Tibial nerve (tissue), 4 donors: Measurements from ENCODE around the gene JAM2. TPM values are rescaled to one million over a fixed set of nuclear protein-coding genes. Genes with fewer than 3 reads are reported as not detected.
"Not testable (repeated sequence)": the region's sequence is repeated elsewhere in the genome, so short reads cannot be mapped to it uniquely, and the experiment has no call there.

Source experiments
- DNase-seq, 2 donors: peaks; one replicate each; pipeline ENCODE4 v3.0.0-alpha.2; 2019; ENCODE audit warnings: low spot score in 2 of 2
- H3K27ac ChIP-seq, 4 donors: fragments of 200-600 bp; sonication (generic) in 3 of 4; one replicate each; pipeline ENCODE4 v1.5.1; 2017 to 2019; ENCODE audit warnings: mild to moderate bottlenecking in 1 of 4
- H3K27me3 ChIP-seq, 2 donors: fragments of 200-600 bp; sonication (generic) in 1 of 2; one replicate each; pipeline versions ENCODE4 v1.5.1 to v1.6.0; 2017 to 2019
- H3K36me3 ChIP-seq, 3 donors: fragments of 200-600 bp; sonication (generic); one replicate each; pipeline ENCODE4 v1.5.1; 2018 to 2019
- H3K4me1 ChIP-seq, 4 donors: fragments of 200-600 bp; sonication (generic) in 3 of 4; one replicate each; pipeline ENCODE4 v1.5.1; 2017 to 2019
- H3K4me3 ChIP-seq, 4 donors: fragments of 200-600 bp; sonication (generic) in 3 of 4; one replicate each; pipeline ENCODE4 v1.5.1; 2017 to 2019; ENCODE audit warnings: mild to moderate bottlenecking in 1 of 4, moderate library complexity in 1 of 4
- H3K9me3 ChIP-seq, 4 donors: fragments of 200-600 bp; sonication (generic) in 3 of 4; one replicate each; pipeline ENCODE4 v1.5.1; 2017 to 2019
- EP300 ChIP-seq, 2 donors: sonication (generic); formaldehyde crosslinking; IDR thresholded peaks; one replicate each; pipeline ENCODE4 v1.6.1; 2017; ENCODE audit warnings: antibody characterized with exemption in 2 of 2, mild to moderate bottlenecking in 1 of 2
- POLR2A ChIP-seq, 2 donors: fragments of 450-650 bp; IDR thresholded peaks; one replicate each; pipeline ENCODE4 v1.6.1; 2017; ENCODE audit warnings: antibody characterized with exemption in 2 of 2, mild to moderate bottlenecking in 2 of 2, moderate library complexity in 2 of 2
- WGBS, 2 donors: methylation state at CpG; one replicate each; pipeline ENCODE4 v1.1.5; 2018; 5-methylcytosine and 5-hydroxymethylcytosine counted together
- total RNA-seq, 4 donors: library from RNA; depleted of rRNA; stranded (reverse); fragments of >200 nt; gene quantifications; one replicate each; pipeline ENCODE4 v1.1.0, GENCODE V29; 2016
- TF ChIP-seq, protein P1 (sequence below), 5 experiments: fragments of 200-600 bp in 3 of 5; fragments of 450-650 bp in 2 of 5; sonication (generic) in 3 of 5; IDR thresholded peaks; one replicate each; pipeline ENCODE4 v1.5.1; 2016 to 2019; ENCODE audit warnings: antibody characterized with exemption in 5 of 5, mild to moderate bottlenecking in 3 of 5, moderate library complexity in 2 of 5

The JAM2 gene
- total RNA-seq, 4 donors from 2014 or later = 20.4 to 43.5 (median 35.2) TPM

DNA sequence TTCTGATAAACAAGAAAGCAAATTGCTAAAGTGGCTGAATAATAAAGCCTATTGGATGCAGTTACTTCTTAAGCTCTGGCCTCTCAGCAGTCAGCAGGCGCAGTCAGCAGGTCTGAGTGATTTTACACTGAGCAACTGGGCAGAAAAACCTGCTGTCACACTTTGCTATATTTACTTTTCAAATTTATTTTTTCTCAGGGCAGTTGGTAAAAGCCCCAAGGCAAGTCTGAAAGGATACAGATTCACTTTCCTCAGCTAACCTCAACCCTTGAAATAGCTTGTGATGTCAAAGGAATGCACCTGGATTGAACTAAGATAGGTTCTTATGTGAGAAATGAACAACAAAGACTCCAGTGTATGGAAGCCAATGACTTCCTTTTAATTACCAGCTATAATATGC, 61.7 kb downstream of the JAM2 start:
- WGBS, 2 donors = 94 to 100% methylated on average over 1 of the region's 1 CpG
- DNase-seq = no peak
- H3K27ac ChIP-seq = no peak overlapping the region
- no peak for TF ChIP-seq POLR2A (IDR thresholded peaks at IDR 0.05)
- TF ChIP-seq, protein P1, sequence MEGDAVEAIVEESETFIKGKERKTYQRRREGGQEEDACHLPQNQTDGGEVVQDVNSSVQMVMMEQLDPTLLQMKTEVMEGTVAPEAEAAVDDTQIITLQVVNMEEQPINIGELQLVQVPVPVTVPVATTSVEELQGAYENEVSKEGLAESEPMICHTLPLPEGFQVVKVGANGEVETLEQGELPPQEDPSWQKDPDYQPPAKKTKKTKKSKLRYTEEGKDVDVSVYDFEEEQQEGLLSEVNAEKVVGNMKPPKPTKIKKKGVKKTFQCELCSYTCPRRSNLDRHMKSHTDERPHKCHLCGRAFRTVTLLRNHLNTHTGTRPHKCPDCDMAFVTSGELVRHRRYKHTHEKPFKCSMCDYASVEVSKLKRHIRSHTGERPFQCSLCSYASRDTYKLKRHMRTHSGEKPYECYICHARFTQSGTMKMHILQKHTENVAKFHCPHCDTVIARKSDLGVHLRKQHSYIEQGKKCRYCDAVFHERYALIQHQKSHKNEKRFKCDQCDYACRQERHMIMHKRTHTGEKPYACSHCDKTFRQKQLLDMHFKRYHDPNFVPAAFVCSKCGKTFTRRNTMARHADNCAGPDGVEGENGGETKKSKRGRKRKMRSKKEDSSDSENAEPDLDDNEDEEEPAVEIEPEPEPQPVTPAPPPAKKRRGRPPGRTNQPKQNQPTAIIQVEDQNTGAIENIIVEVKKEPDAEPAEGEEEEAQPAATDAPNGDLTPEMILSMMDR (IDR thresholded peaks at IDR 0.05) = no peak
- no peak for TF ChIP-seq EP300 (IDR thresholded peaks at IDR 0.05)
- no peak overlapping the region for H3K4me3 ChIP-seq
- no peaks in the 10 kb centered on the region for H3K27me3 ChIP-seq
- H3K4me1 ChIP-seq = no peaks in the 10 kb centered on the region
- H3K9me3 ChIP-seq = no peaks in the 10 kb centered on the region
- peaks cover 0 to 13% (median 0%) of the 10 kb centered on the region in 3 donors for H3K36me3 ChIP-seq

- no peaks in the 10 kb centered on the region for H3K9me3 ChIP-seq
- H3K27me3 ChIP-seq = no peaks in the 10 kb centered on the region
- no peak for DNase-seq
- TF ChIP-seq, protein P1 (IDR thresholded peaks at IDR 0.05) = no peak
- TF ChIP-seq EP300 (IDR thresholded peaks at IDR 0.05) (no peak), POLR2A (IDR thresholded peaks at IDR 0.05) (no peak)
- peaks cover 0 to 15% (median 0%) of the 10 kb centered on the region in 3 donors for H3K36me3 ChIP-seq
- no peaks in the 10 kb centered on the region for H3K4me1 ChIP-seq
- no peak overlapping the region for H3K4me3 ChIP-seq
- peak overlapping the region in 1 of 4 donors; percentile 23 for H3K27ac ChIP-seq
- WGBS, 2 donors = 55% methylated on average over 4 of the region's 4 CpGs
These were observed 62.5 kb downstream of the JAM2 start for GRCh38 chr21:25701529-25701928.

DNA sequence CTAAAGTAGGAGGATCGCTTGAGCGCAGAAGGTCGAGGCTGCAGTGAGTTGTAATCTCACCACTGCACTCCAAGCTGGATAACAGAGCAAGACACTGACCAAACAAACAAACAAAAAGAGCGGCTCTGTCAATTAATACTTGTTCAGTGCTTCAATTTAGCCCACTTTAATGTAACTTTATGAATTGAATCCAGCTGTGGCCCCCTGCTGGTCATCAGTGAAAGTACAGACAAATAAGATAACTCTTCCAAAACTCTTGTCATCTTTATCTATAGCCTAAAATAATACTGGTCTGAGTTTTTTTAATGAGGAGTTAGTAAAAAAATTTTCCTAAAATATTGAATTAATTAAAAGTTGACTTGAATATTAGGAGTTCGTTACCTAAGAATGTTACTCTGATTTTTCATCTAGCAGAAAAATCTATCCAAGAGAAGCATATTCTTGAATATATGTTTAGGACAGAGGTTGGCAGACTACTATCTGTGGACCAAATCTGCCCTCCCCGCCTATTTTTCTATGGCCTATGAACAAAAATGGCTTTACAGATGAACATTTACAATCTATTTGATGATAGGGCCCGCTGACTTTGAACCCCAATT, 69.5 kb downstream of the JAM2 start:
- Histone ChIP-seq H3K4me3 (no peak overlapping the region), H3K4me1 (no peaks in the 10 kb centered on the region), H3K9me3 (no peaks in the 10 kb centered on the region), H3K27ac (no peak overlapping the region), H3K36me3 (peaks cover 0 to 23% (median 0%) of the 10 kb centered on the region in 3 donors), H3K27me3 (no peaks in the 10 kb centered on the region)
- WGBS, 2 donors = 53 to 60% methylated on average over 7 of the region's 7 CpGs
- no peak for TF ChIP-seq POLR2A (IDR thresholded peaks at IDR 0.05)
- no peak for TF ChIP-seq EP300 (IDR thresholded peaks at IDR 0.05)
- TF ChIP-seq, protein P1 (IDR thresholded peaks at IDR 0.05) = peak; percentile 67 to 83 (median 71)
- peak; percentile 16 to 79 for DNase-seq

- 80% methylated on average over 5 of the region's 5 CpGs for WGBS, 2 donors
- DNase-seq = no peak
- Histone ChIP-seq H3K9me3 (no peaks in the 10 kb centered on the region), H3K27ac (no peak overlapping the region), H3K4me1 (no peaks in the 10 kb centered on the region), H3K36me3 (peaks cover 0 to 34% (median 0%) of the 10 kb centered on the region in 3 donors), H3K4me3 (no peak overlapping the region), H3K27me3 (no peaks in the 10 kb centered on the region)
- TF ChIP-seq, protein P1 (IDR thresholded peaks at IDR 0.05) = no peak
- TF ChIP-seq POLR2A (IDR thresholded peaks at IDR 0.05) (no peak), EP300 (IDR thresholded peaks at IDR 0.05) (no peak)
These were observed 70.7 kb downstream of the JAM2 start for GRCh38 chr21:25709684-25710265.

GRCh38 chr21:25710550-25710949, 71.5 kb downstream of the JAM2 start:
- Histone ChIP-seq H3K27me3 (no peaks in the 10 kb centered on the region), H3K27ac (no peak overlapping the region), H3K4me3 (no peak overlapping the region), H3K4me1 (no peaks in the 10 kb centered on the region), H3K36me3 (peaks cover 0 to 42% (median 0%) of the 10 kb centered on the region in 3 donors), H3K9me3 (no peaks in the 10 kb centered on the region)
- no peak for DNase-seq
- 90% methylated on average over 5 of the region's 5 CpGs for WGBS, 2 donors
- TF ChIP-seq EP300 (IDR thresholded peaks at IDR 0.05) = no peak
- TF ChIP-seq POLR2A (IDR thresholded peaks at IDR 0.05) = no peak
- TF ChIP-seq, protein P1 (IDR thresholded peaks at IDR 0.05) = no peak

- not testable (repeated sequence) for H3K27me3 ChIP-seq, H3K4me1 ChIP-seq, H3K4me3 ChIP-seq, H3K9me3 ChIP-seq, DNase-seq, H3K27ac ChIP-seq
- peaks cover 0 to 37% (median 0%) of the 10 kb centered on the region in 3 donors for H3K36me3 ChIP-seq
- WGBS, 2 donors = 96 to 99% methylated on average over 10 of the region's 10 CpGs
These were observed 75.0 kb downstream of the JAM2 start for GRCh38 chr21:25714066-25714465.
